ENCODE data around the gene DLG2. TPM values are rescaled to one million over a fixed set of nuclear protein-coding genes. Genes with fewer than 3 reads are reported as not detected.

DLG2 gene
- total RNA-seq, 4 donors from 2014 or later: 0.18 to 8.3 (median 2.5) TPM

DNA sequence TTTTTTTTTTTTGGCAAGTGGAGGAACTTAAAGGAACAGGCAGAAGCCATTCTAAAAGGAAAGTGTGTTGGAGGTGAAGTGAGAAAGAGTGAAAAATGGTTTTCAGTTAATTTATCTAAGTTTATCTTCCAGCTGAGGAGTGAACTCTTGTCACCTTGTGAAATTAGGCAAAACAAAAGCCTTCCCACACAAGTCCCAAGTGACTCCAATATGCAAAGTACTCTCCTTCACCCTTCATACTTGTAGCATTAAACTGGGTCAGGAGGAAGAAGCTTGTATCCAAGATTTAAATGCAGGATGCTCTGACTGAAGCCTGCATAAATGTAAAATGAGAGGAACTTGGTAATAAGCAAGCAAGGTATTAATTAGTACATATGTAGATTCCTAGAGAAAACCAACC, 796.8 kb downstream of the DLG2 start:
- DNase-seq: no peak
- H3K27me3 ChIP-seq: no peaks in the 10 kb centered on the region
- no peak overlapping the region for H3K4me3 ChIP-seq
- no peaks in the 10 kb centered on the region for H3K4me1 ChIP-seq
- H3K27ac ChIP-seq: no peak overlapping the region
- H3K36me3 ChIP-seq: no peaks in the 10 kb centered on the region
- no peak for TF ChIP-seq POLR2A (IDR thresholded peaks at IDR 0.05)
- TF ChIP-seq, protein P1, sequence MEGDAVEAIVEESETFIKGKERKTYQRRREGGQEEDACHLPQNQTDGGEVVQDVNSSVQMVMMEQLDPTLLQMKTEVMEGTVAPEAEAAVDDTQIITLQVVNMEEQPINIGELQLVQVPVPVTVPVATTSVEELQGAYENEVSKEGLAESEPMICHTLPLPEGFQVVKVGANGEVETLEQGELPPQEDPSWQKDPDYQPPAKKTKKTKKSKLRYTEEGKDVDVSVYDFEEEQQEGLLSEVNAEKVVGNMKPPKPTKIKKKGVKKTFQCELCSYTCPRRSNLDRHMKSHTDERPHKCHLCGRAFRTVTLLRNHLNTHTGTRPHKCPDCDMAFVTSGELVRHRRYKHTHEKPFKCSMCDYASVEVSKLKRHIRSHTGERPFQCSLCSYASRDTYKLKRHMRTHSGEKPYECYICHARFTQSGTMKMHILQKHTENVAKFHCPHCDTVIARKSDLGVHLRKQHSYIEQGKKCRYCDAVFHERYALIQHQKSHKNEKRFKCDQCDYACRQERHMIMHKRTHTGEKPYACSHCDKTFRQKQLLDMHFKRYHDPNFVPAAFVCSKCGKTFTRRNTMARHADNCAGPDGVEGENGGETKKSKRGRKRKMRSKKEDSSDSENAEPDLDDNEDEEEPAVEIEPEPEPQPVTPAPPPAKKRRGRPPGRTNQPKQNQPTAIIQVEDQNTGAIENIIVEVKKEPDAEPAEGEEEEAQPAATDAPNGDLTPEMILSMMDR (IDR thresholded peaks at IDR 0.05): no peak
- no peaks in the 10 kb centered on the region for H3K9me3 ChIP-seq

DNA sequence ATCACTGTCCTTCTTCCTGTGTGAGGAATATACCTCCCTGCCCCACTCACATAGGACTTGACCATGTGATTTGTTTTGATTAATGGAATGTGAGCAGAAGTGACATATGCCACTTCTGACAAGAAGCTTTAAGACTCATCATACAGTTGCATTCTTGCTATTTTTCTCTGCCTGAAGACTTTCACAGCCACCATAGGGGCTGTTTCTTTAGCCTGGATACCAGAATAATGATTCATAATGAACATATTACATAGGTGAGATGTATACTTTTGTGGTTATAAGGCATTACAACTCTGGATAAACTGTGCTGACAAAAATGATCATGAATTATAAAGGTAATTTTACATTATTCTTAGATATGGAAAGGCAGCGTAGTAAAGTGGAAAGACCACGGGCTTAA, 798.0 kb downstream of the DLG2 start:
- Histone ChIP-seq H3K27me3 (no peaks in the 10 kb centered on the region), H3K4me1 (no peaks in the 10 kb centered on the region), H3K4me3 (no peak overlapping the region), H3K36me3 (no peaks in the 10 kb centered on the region), H3K27ac (no peak overlapping the region), H3K9me3 (no peaks in the 10 kb centered on the region)
- no peak for TF ChIP-seq POLR2A (IDR thresholded peaks at IDR 0.05)
- TF ChIP-seq, protein P1 (IDR thresholded peaks at IDR 0.05): no peak
- no peak for DNase-seq

DNA sequence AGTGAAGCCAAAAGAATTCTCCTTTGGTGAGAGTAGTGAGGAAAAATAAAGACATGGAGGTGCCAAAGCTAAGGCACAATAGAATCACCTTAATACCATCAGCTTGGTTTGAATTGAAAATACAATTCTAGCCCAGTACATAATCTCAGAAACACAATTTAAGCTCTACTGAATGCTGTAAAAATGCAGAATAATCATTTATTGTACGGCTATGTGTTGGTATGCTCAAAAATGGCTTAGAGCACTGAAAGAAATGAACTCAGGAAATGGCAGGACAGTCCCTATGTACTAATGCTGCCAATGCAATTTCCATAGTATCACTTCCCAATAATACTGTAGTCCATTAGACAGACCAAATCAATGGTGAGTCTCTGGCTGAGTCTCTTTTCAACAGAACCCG, 798.5 kb downstream of the DLG2 start:
- Histone ChIP-seq H3K36me3 (no peaks in the 10 kb centered on the region), H3K4me3 (no peak overlapping the region), H3K27me3 (no peaks in the 10 kb centered on the region), H3K9me3 (no peaks in the 10 kb centered on the region), H3K27ac (no peak overlapping the region), H3K4me1 (no peaks in the 10 kb centered on the region)
- DNase-seq: no peak
- TF ChIP-seq, protein P1 (IDR thresholded peaks at IDR 0.05): no peak
- TF ChIP-seq POLR2A (IDR thresholded peaks at IDR 0.05): no peak

DNA sequence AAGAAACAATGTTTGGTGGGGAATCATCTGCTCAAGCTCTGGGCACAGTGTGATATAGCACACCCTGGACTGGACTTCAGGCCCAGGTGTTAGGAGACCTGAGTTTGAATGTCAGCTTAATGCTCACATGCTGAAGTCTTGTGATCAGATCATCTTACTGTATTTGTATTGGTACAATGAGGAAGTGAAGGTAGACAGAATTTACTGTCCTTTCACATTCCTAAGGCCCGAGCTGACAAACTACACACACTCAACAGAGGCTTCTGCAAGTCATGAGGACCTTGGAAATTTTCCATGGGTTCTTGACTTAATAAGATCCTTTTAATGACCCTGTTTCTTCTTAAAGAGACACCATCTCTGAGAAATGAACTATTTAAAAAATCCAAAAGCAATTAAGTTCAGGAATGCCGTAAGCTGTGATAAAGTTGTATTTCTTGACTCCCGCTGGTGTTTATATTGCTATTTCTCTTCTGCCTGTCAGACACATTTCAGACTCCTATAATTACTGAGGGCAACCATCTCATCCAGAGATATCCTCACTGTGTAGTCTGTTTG, 802.0 kb downstream of the DLG2 start:
- no peak for TF ChIP-seq POLR2A (IDR thresholded peaks at IDR 0.05)
- TF ChIP-seq, protein P1 (IDR thresholded peaks at IDR 0.05): no peak
- H3K27ac ChIP-seq: no peak overlapping the region
- H3K27me3 ChIP-seq: no peaks in the 10 kb centered on the region
- no peaks in the 10 kb centered on the region for H3K4me1 ChIP-seq
- H3K9me3 ChIP-seq: no peaks in the 10 kb centered on the region
- H3K36me3 ChIP-seq: no peaks in the 10 kb centered on the region
- no peak for DNase-seq
- no peak overlapping the region for H3K4me3 ChIP-seq

DNA sequence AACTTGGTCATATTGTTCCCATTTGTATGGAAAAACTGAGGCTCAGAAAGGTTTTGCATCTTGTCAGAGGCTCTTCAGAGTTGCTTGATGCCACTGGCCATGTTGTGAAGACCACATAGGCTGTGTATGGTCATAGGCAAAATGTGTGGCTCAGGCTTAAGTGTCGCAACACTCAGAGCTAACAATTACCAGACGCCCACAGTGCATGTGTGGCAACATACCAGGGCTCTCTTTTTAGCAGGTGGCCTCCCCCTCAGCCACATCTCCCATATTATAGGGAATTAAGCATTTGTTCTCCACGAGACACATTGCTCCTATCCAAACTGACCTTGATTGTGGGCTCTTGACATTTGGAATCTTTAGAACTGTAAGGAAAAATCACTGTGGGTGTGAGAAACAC, 802.5 kb downstream of the DLG2 start:
- H3K9me3 ChIP-seq: no peaks in the 10 kb centered on the region
- no peaks in the 10 kb centered on the region for H3K36me3 ChIP-seq
- no peak overlapping the region for H3K4me3 ChIP-seq
- no peak for TF ChIP-seq POLR2A (IDR thresholded peaks at IDR 0.05)
- TF ChIP-seq, protein P1 (IDR thresholded peaks at IDR 0.05): no peak
- no peaks in the 10 kb centered on the region for H3K27me3 ChIP-seq
- DNase-seq: no peak
- no peaks in the 10 kb centered on the region for H3K4me1 ChIP-seq
- no peak overlapping the region for H3K27ac ChIP-seq

DNA sequence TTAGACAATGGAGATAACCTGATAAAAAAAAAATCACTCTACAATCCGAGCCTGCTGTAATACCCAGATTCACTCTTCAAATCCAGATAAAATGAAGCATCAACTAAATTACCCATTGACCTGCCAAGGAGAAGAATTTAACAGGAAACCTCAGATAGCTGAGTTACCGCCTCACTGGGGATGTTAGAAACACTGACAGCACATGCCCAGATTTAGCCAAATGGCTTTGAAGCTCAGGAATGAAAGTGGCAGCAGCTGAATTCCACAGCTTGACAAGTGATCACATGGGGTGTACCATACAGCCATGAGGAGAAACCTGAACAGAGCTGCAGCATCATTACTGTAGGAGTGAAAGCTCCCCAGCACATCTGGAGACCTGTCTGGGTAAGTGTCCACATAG, 807.6 kb downstream of the DLG2 start:
- Histone ChIP-seq H3K9me3 (no peaks in the 10 kb centered on the region), H3K27ac (no peak overlapping the region), H3K4me1 (no peaks in the 10 kb centered on the region), H3K27me3 (no peaks in the 10 kb centered on the region), H3K4me3 (no peak overlapping the region), H3K36me3 (no peaks in the 10 kb centered on the region)
- TF ChIP-seq, protein P1 (IDR thresholded peaks at IDR 0.05): no peak
- no peak for TF ChIP-seq POLR2A (IDR thresholded peaks at IDR 0.05)
- no peak for DNase-seq
